ENCODE measurements around the gene STK25.

The STK25 gene

GRCh38 chr2:241478166-241478565 is 30.2 kb downstream of the STK25 start:
- no peak overlapping the region for H3K4me2 ChIP-seq (ENCODE audit: low read length)
- H3K27me3 ChIP-seq (ENCODE audit: control insufficient read depth, insufficient read depth, low read length), result no peaks in the 10 kb centered on the region
- no peaks in the 10 kb centered on the region for H3K36me3 ChIP-seq (ENCODE audit: control insufficient read depth, insufficient read depth, low read length)
- H3K9ac ChIP-seq, result no peak overlapping the region
- H3K4me3 ChIP-seq (ENCODE audit: low read depth, low read length), result no peak overlapping the region
- peaks cover 10% of the 10 kb centered on the region for H3K79me2 ChIP-seq
- no peak overlapping the region for H3K27ac ChIP-seq
- no peaks in the 10 kb centered on the region for H3K9me3 ChIP-seq (ENCODE audit: control insufficient read depth, low read length)
- H3K4me1 ChIP-seq, result no peaks in the 10 kb centered on the region
- no peak overlapping the region for H2AFZ ChIP-seq
- TF ChIP-seq CTCF (IDR thresholded peaks at IDR 0.05), result no peak

GRCh38 chr2:241475267-241475666 is 33.1 kb downstream of the STK25 start:
- H3K4me3 ChIP-seq (ENCODE audit: low read depth, low read length), result no peak overlapping the region
- H3K9me3 ChIP-seq (ENCODE audit: control insufficient read depth, low read length), result no peaks in the 10 kb centered on the region
- TF ChIP-seq CTCF (IDR thresholded peaks at IDR 0.05), result no peak
- no peaks in the 10 kb centered on the region for H3K4me1 ChIP-seq
- no peaks in the 10 kb centered on the region for H3K27me3 ChIP-seq (ENCODE audit: control insufficient read depth, insufficient read depth, low read length)
- no peaks in the 10 kb centered on the region for H3K36me3 ChIP-seq (ENCODE audit: control insufficient read depth, insufficient read depth, low read length)
- H3K27ac ChIP-seq, result no peak overlapping the region
- H3K79me2 ChIP-seq, result peaks cover 24% of the 10 kb centered on the region
- H2AFZ ChIP-seq, result no peak overlapping the region
- H3K4me2 ChIP-seq (ENCODE audit: low read length), result no peak overlapping the region
- no peak overlapping the region for H3K9ac ChIP-seq

GRCh38 chr2:241473399-241473798 is 35.0 kb downstream of the STK25 start:
- no peak overlapping the region for H3K4me3 ChIP-seq (ENCODE audit: low read depth, low read length)
- H2AFZ ChIP-seq, result no peak overlapping the region
- no peaks in the 10 kb centered on the region for H3K27me3 ChIP-seq (ENCODE audit: control insufficient read depth, insufficient read depth, low read length)
- H3K36me3 ChIP-seq (ENCODE audit: control insufficient read depth, insufficient read depth, low read length), result no peaks in the 10 kb centered on the region
- no peak overlapping the region for H3K4me2 ChIP-seq (ENCODE audit: low read length)
- peaks cover 24% of the 10 kb centered on the region for H3K79me2 ChIP-seq
- H3K4me1 ChIP-seq, result peaks cover 4% of the 10 kb centered on the region
- no peak for TF ChIP-seq CTCF (IDR thresholded peaks at IDR 0.05)
- no peaks in the 10 kb centered on the region for H3K9me3 ChIP-seq (ENCODE audit: control insufficient read depth, low read length)
- H3K27ac ChIP-seq, result no peak overlapping the region
- H3K9ac ChIP-seq, result no peak overlapping the region

- TF ChIP-seq CTCF (IDR thresholded peaks at IDR 0.05), result no peak
- H3K27ac ChIP-seq, result no peak overlapping the region
- peaks cover 24% of the 10 kb centered on the region for H3K79me2 ChIP-seq
- peaks cover 4% of the 10 kb centered on the region for H3K4me1 ChIP-seq
- H3K9ac ChIP-seq, result no peak overlapping the region
- no peak overlapping the region for H2AFZ ChIP-seq
- H3K4me3 ChIP-seq (ENCODE audit: low read depth, low read length), result no peak overlapping the region
- H3K9me3 ChIP-seq (ENCODE audit: control insufficient read depth, low read length), result no peaks in the 10 kb centered on the region
- H3K27me3 ChIP-seq (ENCODE audit: control insufficient read depth, insufficient read depth, low read length), result no peaks in the 10 kb centered on the region
- H3K4me2 ChIP-seq (ENCODE audit: low read length), result no peak overlapping the region
- H3K36me3 ChIP-seq (ENCODE audit: control insufficient read depth, insufficient read depth, low read length), result no peaks in the 10 kb centered on the region
These were observed 38.6 kb downstream of the STK25 start for GRCh38 chr2:241469746-241470145.

- H3K36me3 ChIP-seq (ENCODE audit: control insufficient read depth, insufficient read depth, low read length), result no peaks in the 10 kb centered on the region
- no peak for TF ChIP-seq CTCF (IDR thresholded peaks at IDR 0.05)
- H2AFZ ChIP-seq, result no peak overlapping the region
- H3K9me3 ChIP-seq (ENCODE audit: control insufficient read depth, low read length), result no peaks in the 10 kb centered on the region
- H3K27ac ChIP-seq, result no peak overlapping the region
- no peak overlapping the region for H3K4me2 ChIP-seq (ENCODE audit: low read length)
- H3K27me3 ChIP-seq (ENCODE audit: control insufficient read depth, insufficient read depth, low read length), result no peaks in the 10 kb centered on the region
- H3K4me3 ChIP-seq (ENCODE audit: low read depth, low read length), result no peak overlapping the region
- peaks cover 19% of the 10 kb centered on the region for H3K79me2 ChIP-seq
- H3K4me1 ChIP-seq, result peaks cover 4% of the 10 kb centered on the region
- H3K9ac ChIP-seq, result no peak overlapping the region
These were observed 40.0 kb downstream of the STK25 start for GRCh38 chr2:241468476-241468781.

All from parathyroid adenoma (tissue), 2 donors.